Body of pancreas (tissue), 4 donors: ENCODE data around the gene GCNT1. TPM values are rescaled to one million over a fixed set of nuclear protein-coding genes. Genes with fewer than 3 reads are reported as not detected.

Experiments
- ATAC-seq: fragments of 150-250 bp; one replicate; pipeline ENCODE4 v1.9.1; 2016
- DNase-seq, 4 donors: peaks; one replicate each; pipeline ENCODE4 v3.0.0-alpha.2; 2019
- H3K27ac ChIP-seq, 4 donors: fragments of 200-600 bp; sonication (generic); 1 replicate in 3 of 4; 2 replicates in 1 of 4; pipeline versions ENCODE4 v1.5.1 to v1.6.1; 2016 to 2019; ENCODE audit warnings: mild to moderate bottlenecking in 1 of 4, mixed read lengths in 1 of 4, moderate library complexity in 1 of 4
- H3K27me3 ChIP-seq, 2 donors: fragments of 200-600 bp; sonication (generic); one replicate each; pipeline ENCODE4 v1.6.0; 2016; ENCODE audit warnings: mild to moderate bottlenecking in 1 of 2
- H3K36me3 ChIP-seq, 2 donors: fragments of 200-600 bp; sonication (generic); replicated peaks in 1 of 2; 2 replicates each; pipeline ENCODE4 v1.5.1; 2016; ENCODE audit warnings: low read depth in 2 of 2; ENCODE audit not compliant: insufficient read depth in 1 of 2
- H3K4me1 ChIP-seq: fragments of 200-600 bp; sonication (generic); one replicate; pipeline ENCODE4 v1.6.0; 2016
- H3K4me3 ChIP-seq, 2 donors: fragments of 200-600 bp; sonication (generic); 1 replicate in 1 of 2; 2 replicates in 1 of 2; pipeline ENCODE4 v1.5.1; 2016 to 2019
- H3K9me3 ChIP-seq, 3 donors: fragments of 200-600 bp; sonication (generic); 1 replicate in 2 of 3; 2 replicates in 1 of 3; pipeline ENCODE4 v1.5.1; 2016
- POLR2A ChIP-seq, 3 donors: fragments of 450-650 bp; IDR thresholded peaks; one replicate each; pipeline ENCODE4 v1.6.1; 2016; ENCODE audit warnings: antibody characterized with exemption in 3 of 3, mild to moderate bottlenecking in 2 of 3
- WGBS, 2 donors: methylation state at CpG; one replicate each; pipeline ENCODE4 v1.1.5; 2017; 5-methylcytosine and 5-hydroxymethylcytosine counted together
- intact Hi-C: fragments of 100-400 bp; cut with DNase I; formaldehyde crosslinking; loops from one replicate; pipeline ENCODE4 v1.15.1; 2023
- total RNA-seq, 2 donors: library from RNA; depleted of rRNA; stranded (reverse); fragments of >200 nt; gene quantifications; one replicate each; pipeline ENCODE4 v1.1.0, GENCODE V29; 2016
- TF ChIP-seq, protein P1 (sequence below), 7 experiments: fragments of 450-650 bp in 4 of 7; fragments of 200-600 bp in 3 of 7; sonication (generic) in 3 of 7; IDR thresholded peaks; one replicate each; pipeline ENCODE4 v1.5.1; 2016 to 2019; ENCODE audit warnings: antibody characterized with exemption in 7 of 7

Gene GCNT1
- total RNA-seq, 2 donors from 2014 or later: 7.3 to 34.2 TPM

- 43 to 45% methylated on average over 2 of the region's 2 CpGs for WGBS, 2 donors
- Histone ChIP-seq H3K4me3 (no peak overlapping the region), H3K4me1 (peaks cover 6% of the 10 kb centered on the region), H3K36me3 (no peaks in the 10 kb centered on the region), H3K27me3 (no peaks in the 10 kb centered on the region), H3K27ac (no peak overlapping the region), H3K9me3 (no peaks in the 10 kb centered on the region)
- DNase-seq: no peak
- TF ChIP-seq, protein P1, sequence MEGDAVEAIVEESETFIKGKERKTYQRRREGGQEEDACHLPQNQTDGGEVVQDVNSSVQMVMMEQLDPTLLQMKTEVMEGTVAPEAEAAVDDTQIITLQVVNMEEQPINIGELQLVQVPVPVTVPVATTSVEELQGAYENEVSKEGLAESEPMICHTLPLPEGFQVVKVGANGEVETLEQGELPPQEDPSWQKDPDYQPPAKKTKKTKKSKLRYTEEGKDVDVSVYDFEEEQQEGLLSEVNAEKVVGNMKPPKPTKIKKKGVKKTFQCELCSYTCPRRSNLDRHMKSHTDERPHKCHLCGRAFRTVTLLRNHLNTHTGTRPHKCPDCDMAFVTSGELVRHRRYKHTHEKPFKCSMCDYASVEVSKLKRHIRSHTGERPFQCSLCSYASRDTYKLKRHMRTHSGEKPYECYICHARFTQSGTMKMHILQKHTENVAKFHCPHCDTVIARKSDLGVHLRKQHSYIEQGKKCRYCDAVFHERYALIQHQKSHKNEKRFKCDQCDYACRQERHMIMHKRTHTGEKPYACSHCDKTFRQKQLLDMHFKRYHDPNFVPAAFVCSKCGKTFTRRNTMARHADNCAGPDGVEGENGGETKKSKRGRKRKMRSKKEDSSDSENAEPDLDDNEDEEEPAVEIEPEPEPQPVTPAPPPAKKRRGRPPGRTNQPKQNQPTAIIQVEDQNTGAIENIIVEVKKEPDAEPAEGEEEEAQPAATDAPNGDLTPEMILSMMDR (IDR thresholded peaks at IDR 0.05): no peak
- TF ChIP-seq POLR2A (IDR thresholded peaks at IDR 0.05): no peak
- no peak for ATAC-seq
- intact Hi-C loops: no loop called here
Measured at GRCh38 chr9:76423216-76424177, 35.5 kb upstream of the GCNT1 start.

- H3K4me3 ChIP-seq: no peak overlapping the region
- H3K36me3 ChIP-seq: no peaks in the 10 kb centered on the region
- no peaks in the 10 kb centered on the region for H3K27me3 ChIP-seq
- no peaks in the 10 kb centered on the region for H3K9me3 ChIP-seq
- TF ChIP-seq, protein P1 (IDR thresholded peaks at IDR 0.05): no peak
- no peak for TF ChIP-seq POLR2A (IDR thresholded peaks at IDR 0.05)
- no peak for ATAC-seq
- H3K4me1 ChIP-seq: peaks cover 3% of the 10 kb centered on the region
- intact Hi-C loops: no loop called here
- no peak for DNase-seq
- no peak overlapping the region for H3K27ac ChIP-seq
- 84 to 89% methylated on average over 4 of the region's 4 CpGs for WGBS, 2 donors
Measured at GRCh38 chr9:76424491-76424890, 34.5 kb upstream of the GCNT1 start.

GRCh38 chr9:76425677-76426453 lies 33.1 kb upstream of the GCNT1 start:
- intact Hi-C loops: no loop called here
- ATAC-seq (no peak), DNase-seq (no peak)
- Histone ChIP-seq H3K9me3 (no peaks in the 10 kb centered on the region), H3K36me3 (no peaks in the 10 kb centered on the region), H3K27ac (no peak overlapping the region), H3K27me3 (no peaks in the 10 kb centered on the region), H3K4me1 (no peaks in the 10 kb centered on the region), H3K4me3 (no peak overlapping the region)
- TF ChIP-seq, protein P1 (IDR thresholded peaks at IDR 0.05): no peak
- TF ChIP-seq POLR2A (IDR thresholded peaks at IDR 0.05): no peak
- WGBS, 2 donors: 90 to 91% methylated on average over 8 of the region's 8 CpGs

DNA sequence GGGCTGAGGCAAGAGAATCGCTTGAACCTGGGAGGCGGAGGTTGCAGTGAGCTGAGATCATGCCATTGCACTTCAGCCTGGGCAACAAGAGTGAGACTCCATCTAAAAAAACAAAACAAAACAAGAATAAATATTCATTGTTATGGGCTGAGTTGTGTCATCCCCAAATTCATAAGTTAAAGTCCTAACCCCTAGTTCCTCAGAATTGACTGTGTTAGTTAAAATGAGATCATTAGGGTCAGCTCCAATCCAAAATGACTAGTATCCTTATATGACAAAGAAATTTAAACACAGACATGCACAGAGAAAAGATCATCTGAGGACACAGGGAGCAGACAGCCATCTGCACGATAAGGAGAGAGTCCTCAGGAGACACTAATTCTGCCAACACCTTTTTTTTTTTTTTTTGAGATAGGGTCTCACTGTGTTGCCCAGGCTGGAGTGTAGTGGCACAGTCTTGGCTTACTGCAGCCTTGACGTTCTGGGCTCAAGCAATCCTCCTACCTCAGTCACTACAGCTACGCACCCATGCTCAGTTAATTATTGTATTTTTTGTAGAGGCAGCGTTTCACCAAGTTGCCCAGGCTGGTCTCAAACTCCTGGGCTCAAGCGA lies 32.1 kb upstream of the GCNT1 start:
- whole genome bisulfite sequencing, 2 donors: 74 to 86% methylated on average over 7 of the region's 7 CpGs
- ATAC-seq (no peak), DNase-seq (no peak)
- H3K4me3 ChIP-seq: no peak overlapping the region
- TF ChIP-seq POLR2A (IDR thresholded peaks at IDR 0.05): no peak
- TF ChIP-seq, protein P1 (IDR thresholded peaks at IDR 0.05): no peak
- intact Hi-C loops: no loop called here
- H3K4me1 ChIP-seq: no peaks in the 10 kb centered on the region
- no peaks in the 10 kb centered on the region for H3K27me3 ChIP-seq
- no peaks in the 10 kb centered on the region for H3K9me3 ChIP-seq
- no peaks in the 10 kb centered on the region for H3K36me3 ChIP-seq
- H3K27ac ChIP-seq: no peak overlapping the region
